GM21515 (cell line): ENCODE measurements around the gene ARID1B.

Experiments
- ATAC-seq: cut with Tn5 transposase; IDR thresholded peaks from one replicate; pipeline ENCODE4 v1.9.1; 2021; ENCODE audit not compliant: unreplicated experiment

Gene ARID1B

DNA sequence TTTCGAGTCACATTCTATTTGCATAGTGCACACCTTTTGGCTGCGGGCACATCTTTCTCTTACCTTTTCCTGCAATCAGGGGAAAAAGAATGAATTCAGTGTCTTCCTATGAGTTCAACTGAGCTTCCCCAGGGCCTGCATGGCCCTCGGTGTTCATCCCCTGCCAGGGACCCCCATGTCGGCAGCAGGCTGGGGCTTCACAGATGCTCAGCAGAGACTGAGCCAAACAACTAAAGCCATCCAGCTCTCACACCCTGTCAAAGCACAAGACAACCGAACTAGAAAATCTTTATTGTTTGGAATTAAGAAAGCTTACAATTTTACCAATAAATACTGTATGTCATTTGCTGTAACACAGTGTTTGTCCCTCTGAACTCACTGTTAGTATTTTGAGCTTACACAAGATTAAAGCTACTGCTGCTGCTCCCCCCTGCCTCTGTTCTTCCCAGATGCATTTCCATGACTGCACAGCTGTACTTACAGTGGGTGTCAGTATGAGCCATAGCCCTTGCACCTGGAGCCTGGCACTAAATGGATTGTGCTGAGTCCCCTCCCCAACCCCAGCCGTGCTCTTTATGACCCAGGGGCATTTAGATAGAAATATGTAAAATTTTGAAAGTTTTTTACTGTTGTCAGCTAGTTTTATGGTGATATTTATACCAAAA is 340.4 kb downstream of the ARID1B start:
- ATAC-seq: no peak

DNA sequence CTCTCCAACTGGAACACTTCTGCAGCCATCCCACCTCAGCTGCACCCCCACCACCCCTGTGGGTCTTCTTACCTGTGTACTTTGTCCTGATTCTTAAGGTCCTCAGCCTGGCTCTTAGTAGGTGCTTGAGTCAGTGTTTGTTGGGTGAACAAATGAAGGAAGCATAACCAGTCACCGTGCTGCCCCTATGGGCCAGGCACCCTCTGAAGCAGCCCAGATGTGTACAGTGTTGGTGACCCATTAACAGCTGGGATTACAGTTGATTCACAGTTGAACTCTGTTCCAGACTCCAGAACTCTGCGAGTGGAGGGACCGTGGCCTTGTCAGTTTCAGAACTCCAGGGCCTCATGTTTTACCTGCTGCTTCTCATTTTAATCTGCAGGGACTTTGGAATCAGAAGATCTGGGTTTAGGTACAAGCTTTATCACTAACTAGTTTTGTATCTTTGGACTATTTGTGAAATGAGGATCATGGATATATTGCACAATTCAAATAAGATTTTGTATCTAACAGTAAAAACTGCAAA is 342.4 kb downstream of the ARID1B start:
- no peak for ATAC-seq

DNA sequence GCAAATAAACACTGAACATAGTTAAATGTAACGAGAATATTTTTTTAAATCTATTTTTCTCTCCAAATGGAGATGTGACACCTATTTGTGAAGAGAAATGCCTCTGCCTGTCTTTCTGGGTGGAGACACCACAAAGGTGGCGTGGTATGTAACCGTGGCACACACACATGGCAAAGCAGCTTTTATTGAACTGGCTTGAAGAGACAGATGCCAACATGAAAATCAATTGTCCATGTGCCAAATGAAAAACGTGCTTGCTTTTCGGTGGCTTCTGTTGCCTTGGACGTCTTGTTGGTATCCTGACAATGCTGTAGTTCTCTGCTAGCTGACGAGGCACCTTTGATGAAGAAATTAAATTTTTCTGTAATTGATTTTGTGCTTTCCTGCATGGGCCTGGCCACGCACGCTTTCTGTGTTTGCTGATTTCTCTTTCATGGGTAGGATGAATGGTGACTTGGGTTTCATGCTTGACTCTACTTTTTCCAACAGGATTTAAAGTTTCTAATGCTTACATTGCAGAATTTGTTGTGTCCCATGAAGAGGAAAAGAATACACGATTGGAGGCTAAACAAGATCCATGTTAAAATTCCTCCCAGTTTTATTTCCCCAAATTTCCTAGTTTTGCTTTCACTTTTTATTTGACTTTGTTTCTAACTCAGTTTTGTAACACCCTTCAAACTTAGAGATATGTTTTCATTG is 343.5 kb downstream of the ARID1B start:
- no peak for ATAC-seq

DNA sequence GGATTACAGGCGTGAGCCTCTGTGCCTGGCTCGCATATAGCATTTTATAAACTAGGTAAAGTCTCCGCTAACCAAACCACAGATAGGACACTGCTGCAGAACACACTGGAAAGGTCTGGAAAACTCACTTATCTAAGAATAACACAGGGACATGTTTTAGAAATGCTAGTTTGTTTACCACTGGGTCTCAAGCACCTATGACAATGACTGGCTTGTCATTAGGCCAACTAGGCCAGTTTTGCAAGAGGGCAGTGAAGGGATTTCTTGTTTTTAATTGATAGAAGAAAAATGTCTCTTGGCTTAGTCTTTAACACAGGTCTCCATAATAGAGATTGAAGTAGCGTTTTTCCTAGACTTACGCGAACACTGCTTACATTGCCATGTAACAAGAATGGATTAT is 344.7 kb downstream of the ARID1B start:
- ATAC-seq: no peak

DNA sequence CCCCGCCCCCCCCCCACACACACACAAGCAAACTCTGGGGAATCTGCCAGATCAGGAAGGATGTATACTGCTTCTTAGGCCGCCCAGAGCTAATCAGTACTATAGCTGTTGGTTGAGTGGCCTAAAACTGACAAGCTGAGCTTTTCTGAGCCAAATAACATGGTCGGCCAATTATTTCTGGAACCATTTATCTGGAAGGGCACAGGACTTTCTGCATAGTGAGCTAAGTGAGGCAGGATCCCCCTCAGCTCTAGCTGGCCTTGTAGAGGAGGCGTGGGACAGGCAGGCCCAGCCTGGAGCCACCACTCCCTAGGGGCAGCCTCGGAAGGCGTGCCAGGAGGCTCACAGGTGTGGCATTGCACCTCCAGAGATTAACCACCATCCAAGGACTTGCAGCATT is 346.1 kb downstream of the ARID1B start:
- no peak for ATAC-seq

DNA sequence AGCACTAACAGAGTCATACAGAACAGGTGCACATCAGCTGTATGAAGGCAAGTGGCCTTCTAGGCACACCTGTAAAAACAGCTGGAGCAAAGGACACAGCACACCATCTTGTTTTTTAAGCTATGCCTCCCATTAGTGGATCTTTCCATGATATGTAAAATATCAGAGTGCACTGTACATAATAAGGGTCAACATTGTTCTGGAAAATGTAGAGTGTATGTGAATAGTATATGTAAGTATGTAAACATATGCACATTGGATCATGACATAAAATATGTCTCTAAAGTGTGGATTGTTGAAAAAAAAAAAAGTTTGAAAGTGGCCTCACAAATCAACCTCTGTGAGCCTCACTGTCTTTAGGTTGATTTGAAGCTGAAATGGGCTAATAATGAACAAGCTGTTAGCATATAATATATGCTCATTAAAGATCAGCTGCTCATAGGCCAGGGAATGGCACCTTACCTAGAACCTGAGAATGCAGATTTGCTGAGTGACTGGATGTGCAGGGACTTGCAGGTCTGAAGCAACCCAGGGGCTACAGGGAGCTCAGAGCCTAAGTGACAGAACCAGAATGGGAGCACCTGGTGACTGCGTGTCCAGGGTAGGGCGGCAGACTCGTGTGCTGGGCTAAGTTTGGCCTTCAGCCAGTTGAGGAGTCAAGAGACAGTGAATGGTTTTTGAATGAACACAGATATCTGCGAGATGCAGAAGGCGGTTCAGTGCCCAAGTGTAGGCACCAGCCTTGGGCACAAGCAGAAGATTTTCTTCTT is 347.5 kb downstream of the ARID1B start:
- ATAC-seq: no peak

DNA sequence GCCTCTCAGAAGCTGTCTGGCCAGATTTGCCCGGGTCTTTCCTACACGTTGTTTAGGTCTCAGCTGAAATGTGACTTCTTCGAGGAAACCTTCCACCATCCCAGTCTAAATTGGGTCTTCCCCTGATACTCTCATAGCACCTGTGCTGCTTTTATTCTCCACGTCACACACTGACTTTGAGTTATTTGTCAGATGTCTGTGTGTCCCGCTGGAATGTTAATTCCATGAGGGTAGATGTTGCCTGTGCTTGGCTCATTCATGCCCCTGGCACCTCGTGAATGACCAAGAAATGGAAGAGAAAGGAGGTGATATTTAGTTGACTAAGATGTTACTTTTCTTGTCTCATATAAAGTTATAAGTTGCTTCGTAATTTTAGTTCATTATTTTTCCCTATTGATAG is 348.4 kb downstream of the ARID1B start:
- no peak for ATAC-seq

DNA sequence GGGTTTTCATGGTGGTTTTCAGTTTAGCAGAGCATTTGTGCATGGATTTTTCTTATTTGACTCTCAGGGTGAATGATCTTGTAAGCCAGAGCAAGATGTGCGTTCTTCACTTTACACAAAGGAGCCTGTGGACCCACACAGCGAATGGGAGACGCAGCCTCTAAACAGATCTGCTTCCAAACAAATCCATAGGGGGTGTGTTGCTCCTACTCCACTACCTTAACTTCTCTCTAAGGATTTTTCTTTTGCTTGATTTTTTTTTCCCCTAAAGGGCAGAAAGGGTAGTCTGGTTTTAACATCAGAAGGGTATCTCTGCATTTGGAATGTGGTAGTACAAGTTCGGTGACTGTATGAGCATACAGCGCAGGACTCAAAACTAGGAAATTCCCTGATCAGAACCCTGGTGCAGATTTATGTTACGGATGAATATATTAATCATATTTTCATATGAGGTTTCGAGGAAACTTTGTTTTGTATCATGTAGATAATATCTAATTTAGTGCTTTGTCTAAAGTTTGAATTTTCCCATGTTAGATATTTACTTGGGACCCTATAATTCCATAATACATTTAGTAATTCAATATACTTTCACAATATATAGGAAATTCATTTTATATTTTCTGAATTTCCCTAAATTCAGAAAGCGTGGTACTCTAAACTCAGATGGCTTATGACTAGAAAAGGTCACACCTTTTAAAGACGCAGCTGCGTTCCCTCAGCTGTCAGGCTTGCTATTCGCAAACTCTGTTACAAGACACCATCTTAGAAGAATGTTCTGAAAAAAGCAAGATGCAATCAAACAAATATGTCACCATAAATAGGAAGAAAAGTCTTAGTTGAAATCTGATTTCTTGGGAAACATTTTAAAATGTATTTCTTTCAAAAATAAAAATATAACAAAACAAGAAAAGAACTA is 349.3 kb downstream of the ARID1B start:
- no peak for ATAC-seq

DNA sequence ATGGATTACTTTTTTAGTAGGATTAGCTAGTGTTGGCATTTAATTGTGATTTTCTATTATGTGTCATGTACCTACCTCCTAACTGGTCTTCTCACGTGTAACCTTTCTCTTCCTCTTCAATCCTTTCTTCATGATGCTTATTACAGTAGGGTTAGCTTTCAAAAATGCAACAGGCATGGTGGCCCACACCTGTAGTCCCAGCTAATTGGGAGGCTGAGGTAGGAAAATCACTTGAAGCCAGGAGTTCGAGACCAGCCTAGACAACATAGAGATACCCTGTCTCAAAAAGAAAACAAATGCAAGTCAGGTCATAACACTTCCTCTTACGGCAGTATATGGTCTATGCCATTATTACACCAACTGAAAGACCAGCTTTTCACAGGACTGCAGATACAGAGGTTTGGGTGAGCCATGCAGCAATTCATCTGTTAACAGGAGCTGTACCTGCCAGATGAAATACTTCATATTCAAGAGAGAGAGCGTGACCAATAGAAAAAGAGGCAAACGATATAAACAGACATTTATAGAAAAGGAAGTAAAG is 351.1 kb downstream of the ARID1B start:
- no peak for ATAC-seq

DNA sequence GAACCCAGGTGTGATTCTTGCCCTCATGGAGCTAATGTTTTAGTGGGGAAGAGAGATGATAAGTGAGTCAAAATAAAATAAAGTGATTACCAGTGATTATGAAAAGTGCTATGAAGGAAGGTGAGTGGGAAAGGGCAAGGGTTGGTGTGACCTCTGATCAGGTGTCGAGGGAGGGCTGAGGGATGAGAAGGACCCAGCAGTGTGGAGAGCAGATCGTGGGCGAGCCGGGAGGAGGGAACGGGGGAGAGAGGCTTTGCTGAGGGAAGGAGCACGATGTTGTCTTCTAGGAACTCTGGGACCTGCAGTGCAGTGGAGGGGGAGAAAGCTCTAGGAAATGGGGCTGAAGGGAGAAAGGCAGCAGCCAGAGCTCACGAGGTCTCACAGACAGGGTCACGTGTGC is 354.1 kb downstream of the ARID1B start:
- no peak for ATAC-seq

DNA sequence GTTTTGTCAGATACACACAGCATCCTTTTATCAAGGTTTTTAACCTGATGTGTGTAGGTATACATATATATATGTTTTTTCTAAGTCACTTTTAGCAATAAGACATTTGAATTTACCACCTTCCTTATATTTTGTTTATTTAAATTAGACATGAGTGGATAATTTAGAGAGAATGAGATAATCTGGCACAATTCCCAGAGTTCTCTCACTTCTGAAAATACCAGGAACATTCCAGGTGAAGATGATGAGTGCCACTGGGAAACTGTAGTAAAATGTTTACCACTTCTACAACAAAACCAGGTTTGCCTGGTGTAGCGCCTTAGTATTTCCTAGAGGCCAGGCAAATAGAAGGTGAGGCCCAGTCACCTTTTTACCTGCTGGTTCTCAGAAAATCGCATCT is 356.7 kb downstream of the ARID1B start:
- ATAC-seq: no peak

DNA sequence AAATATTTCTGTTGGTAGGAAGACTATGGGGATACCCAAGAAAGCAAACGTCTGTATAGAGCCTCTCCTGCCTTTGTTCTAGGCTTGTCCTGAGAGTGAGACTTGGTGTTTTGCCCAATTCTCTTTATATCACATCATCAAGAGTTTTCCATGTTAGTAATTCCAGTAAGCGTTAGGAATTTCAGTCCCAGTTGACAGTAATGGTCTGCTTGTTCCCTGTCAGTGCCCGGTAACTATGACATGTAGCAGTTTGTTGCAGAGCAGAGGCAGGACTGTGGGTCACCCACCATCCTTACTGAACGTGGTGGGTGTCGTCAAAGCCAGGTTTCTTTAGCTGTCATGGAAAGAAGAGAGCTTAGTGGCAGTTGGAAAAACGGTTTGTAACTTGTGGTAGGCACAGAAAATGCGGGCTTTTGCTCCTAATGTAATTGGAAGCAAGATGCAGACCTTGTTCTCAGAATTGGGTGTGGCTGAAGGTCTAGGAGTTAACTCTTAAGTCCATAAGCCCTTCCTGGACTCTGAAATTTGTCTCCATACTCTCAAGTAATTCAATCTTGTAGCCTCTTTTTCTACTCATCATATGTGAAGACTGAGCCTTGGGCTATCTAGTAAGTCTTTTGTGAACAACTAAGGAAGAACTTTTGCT is 357.3 kb downstream of the ARID1B start:
- no peak for ATAC-seq

DNA sequence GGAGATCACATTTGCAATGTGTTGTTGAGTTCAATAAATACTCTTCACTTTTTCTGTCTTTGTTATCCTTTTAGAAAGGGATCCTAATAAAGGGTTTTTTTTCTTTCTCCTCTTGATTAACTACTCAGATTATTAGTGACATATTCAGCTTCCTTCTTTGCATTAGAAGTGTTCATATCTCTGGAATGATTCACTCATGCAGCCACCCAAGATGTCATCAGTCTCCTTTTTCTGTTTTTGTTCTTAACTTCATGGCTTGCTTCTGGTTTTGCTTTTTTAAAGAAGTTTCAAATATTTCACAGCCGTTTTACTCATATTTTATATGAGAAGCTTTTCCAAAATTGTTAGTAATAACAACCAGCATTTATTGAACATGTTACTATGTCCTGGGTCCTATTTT is 358.5 kb downstream of the ARID1B start:
- no peak for ATAC-seq

DNA sequence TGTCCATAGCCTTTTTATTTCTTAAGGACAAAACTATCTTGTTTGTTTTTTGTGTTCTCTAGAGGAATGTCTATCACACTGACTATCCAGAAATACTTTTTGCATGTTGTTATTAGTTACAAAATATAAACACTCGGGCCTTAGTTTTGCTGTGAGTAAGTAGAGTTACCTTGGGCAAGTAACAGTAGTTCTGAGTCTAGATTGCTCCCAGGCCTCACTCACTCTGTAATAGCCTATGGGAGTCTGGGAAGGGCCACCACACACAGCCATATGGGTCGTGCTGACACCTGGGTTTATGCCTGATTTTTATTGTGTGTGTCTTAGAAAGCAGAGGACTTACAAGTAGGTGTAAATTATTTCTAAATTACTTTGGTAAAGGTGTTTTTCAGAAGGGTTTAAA is 360.3 kb downstream of the ARID1B start:
- no peak for ATAC-seq

DNA sequence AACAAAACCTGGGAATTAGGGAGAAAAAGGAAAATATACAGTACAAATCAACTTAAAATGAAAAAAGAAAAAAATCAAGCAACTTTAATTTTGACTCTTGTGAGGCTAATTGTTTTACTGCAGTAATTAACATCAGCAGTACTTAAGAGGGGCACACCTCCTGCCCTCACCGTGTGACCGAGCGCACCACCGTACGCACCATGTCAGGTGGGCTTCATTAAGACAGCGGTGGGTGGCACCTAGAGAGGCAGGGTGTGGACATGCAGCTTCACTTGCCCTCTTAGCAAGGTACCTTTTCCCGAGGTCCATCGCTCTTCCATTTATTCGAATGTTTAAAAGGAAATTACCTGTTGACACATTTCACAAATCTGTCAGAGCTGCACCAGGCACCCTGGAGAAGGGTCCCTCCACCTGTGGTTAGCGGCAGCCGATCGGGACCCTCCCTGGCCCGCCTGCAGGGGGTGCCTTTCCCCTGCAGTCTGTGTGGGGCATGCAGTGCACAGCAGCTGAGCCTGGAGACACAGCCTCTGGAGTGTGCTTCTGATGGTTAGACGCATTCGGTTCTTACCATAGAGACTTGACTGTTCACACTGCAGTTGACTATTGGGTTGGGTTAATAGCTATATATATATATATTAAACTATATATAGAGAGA is 362.0 kb downstream of the ARID1B start:
- ATAC-seq: no peak

DNA sequence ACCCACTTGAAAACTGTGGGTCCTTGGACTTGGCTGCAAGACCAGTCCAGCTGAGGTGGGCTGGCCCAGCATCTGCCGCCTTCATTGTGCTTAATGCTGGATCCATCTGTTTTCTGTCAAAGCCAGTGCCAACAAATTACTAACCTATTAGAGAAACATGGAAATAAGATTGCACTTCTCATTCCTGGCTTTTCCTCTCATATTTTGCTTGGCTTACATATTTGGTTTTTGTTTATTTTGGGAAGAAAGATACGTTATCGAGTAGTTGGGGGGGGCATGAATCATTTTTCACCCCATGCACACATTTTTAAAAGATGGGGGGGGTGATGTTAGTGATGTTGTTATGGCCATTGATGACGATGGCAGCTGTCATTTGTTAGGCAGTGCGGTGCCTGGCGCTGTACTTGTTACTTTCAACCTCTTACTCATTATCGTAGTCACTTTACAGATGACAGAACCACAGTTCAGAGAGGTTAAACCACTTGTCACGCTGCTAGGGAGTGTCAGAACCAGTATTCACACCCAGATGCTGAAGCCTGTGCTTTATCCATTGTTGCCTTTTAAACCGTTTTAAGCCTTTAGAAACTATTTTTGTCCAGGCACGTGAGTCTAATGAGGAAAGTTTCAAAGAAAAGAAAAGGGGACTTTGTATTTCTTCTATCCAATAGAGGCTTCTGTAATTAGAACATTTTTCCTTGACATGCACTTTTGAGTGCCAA is 366.2 kb downstream of the ARID1B start:
- no peak for ATAC-seq

DNA sequence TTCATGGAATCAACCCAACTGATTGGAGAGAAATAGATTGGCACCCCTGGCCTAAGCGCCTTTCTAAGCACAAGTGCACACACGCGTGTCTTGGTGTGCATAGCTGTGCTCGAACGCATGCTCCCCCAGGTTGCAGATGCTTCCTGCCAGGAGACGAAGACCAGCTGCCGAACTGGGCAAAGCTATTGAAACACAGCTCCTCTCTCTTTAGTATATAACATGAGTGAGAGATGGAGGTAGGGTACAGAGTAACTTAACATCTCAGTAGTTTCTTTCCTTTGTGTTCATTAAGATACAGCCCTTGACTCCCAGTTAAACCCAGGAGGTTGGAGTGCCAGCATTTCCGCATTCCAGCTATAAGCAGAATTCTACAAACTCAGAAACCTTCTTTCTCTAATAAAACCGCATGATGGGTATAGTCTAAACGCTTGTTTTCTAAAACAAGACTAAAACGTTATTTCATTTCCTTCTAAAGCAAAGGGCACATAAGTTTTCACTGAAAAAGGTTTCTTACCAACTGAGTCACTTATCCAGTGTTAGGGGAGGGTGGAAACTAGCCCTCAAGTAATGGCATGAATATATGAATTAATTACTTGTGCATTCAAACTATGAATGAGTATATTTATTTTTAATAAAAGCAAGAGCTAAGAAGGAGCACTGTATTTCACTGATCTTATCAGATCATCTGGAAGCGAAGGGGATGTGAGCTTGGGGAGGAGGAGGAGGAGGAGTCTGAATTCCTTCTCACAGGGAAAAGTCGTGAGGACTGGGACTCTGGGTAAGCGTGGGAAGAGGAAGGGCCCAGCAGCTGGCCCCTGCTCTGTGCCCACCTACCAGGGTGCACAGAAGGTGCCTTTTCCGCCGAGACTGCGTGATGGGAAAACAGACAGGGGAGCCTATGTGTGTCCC is 367.0 kb downstream of the ARID1B start:
- ATAC-seq: no peak
